DOHH2 (cell line): ENCODE data around the gene AKAP13.

Source experiments
- CTCF ChIP-seq: fragments of 200-600 bp; sonication (generic); IDR thresholded peaks from one replicate; pipeline ENCODE4 v1.5.1; 2014; ENCODE audit warnings: antibody characterized with exemption, mild to moderate bottlenecking, low read depth, low read length; ENCODE audit not compliant: poor library complexity, severe bottlenecking
- EZH2phosphoT487 ChIP-seq: fragments of 200-600 bp; sonication (generic); IDR thresholded peaks from 2 replicates; pipeline ENCODE4 v1.6.1; 2017; ENCODE audit warnings: borderline replicate concordance, mild to moderate bottlenecking, antibody characterized with exemption, low read length, moderate library complexity, mixed read lengths

- no peak for TF ChIP-seq CTCF
- TF ChIP-seq EZH2phosphoT487, result no peak
Measured at GRCh38 chr15:85393210-85393609, 12.8 kb downstream of the AKAP13 start.
